Stomach (tissue), 9 donors: ENCODE measurements around the gene SDHAF2. TPM values are rescaled to one million over a fixed set of nuclear protein-coding genes. Genes with fewer than 3 reads are reported as not detected.

Source experiments
- DNase-seq, 2 donors: peaks; one replicate each; pipeline versions ENCODE4 v3.0.0 to v3.0.0-alpha.2; 2013 to 2019
- H3K27ac ChIP-seq, 5 donors: fragments of 200-600 bp in 4 of 5; sonication (generic) in 4 of 5; one replicate each; pipeline ENCODE4 v1.5.1; 2013 to 2019; ENCODE audit warnings: mild to moderate bottlenecking in 1 of 5, moderate library complexity in 1 of 5
- H3K27me3 ChIP-seq, 3 donors: fragments of 200-600 bp; sonication (generic); one replicate each; pipeline ENCODE4 v1.5.1; 2017 to 2019; ENCODE audit warnings: mixed run types in 1 of 3
- H3K36me3 ChIP-seq, 4 donors: fragments of 200-600 bp; sonication (generic); 1 replicate in 3 of 4; 2 replicates in 1 of 4; pipeline ENCODE4 v1.5.1; 2016 to 2019
- H3K4me1 ChIP-seq, 4 donors: fragments of 200-600 bp; sonication (generic); one replicate each; pipeline ENCODE4 v1.5.1; 2016 to 2019
- H3K4me3 ChIP-seq, 4 donors: fragments of 200-600 bp; sonication (generic) in 3 of 4; one replicate each; pipeline ENCODE4 v1.5.1; 2016 to 2019; ENCODE audit warnings: mild to moderate bottlenecking in 1 of 4
- H3K9me3 ChIP-seq, 4 donors: fragments of 200-600 bp; sonication (generic); one replicate each; pipeline ENCODE4 v1.5.1; 2016 to 2019
- CTCF ChIP-seq, 7 experiments: fragments of 450-650 bp in 4 of 7; fragments of 200-600 bp in 3 of 7; sonication (generic) in 3 of 7; IDR thresholded peaks; one replicate each; pipeline ENCODE4 v1.5.1; 2016 to 2019; ENCODE audit warnings: antibody characterized with exemption in 7 of 7, control low read depth in 2 of 7, mild to moderate bottlenecking in 1 of 7
- EP300 ChIP-seq: sonication (generic); formaldehyde crosslinking; IDR thresholded peaks from one replicate; pipeline ENCODE4 v1.6.1; 2017; ENCODE audit warnings: antibody characterized with exemption
- POLR2A ChIP-seq, 4 donors: fragments of 450-650 bp; IDR thresholded peaks; one replicate each; pipeline ENCODE4 v1.6.1; 2016; ENCODE audit warnings: antibody characterized with exemption in 4 of 4, control low read depth in 2 of 4, mild to moderate bottlenecking in 1 of 4, moderate library complexity in 1 of 4
- POLR2AphosphoS5 ChIP-seq, 3 donors: sonication (generic); formaldehyde crosslinking; IDR thresholded peaks; one replicate each; pipeline ENCODE4 v1.6.1; 2016; ENCODE audit warnings: antibody characterized with exemption in 3 of 3
- WGBS, 5 donors: extraction: QIAGEN DNeasy Blood & Tissue Kit in 3 of 5; methylation state at CpG; one replicate each; pipeline versions ENCODE4 v1.1.5 to v1.1.7; 2013 to 2018; 5-methylcytosine and 5-hydroxymethylcytosine counted together
- intact Hi-C: fragments of 100-400 bp; cut with DNase I; formaldehyde crosslinking; loops from one replicate; pipeline ENCODE4 v1.15.1; 2023; ENCODE audit warnings: low total_unique reads
- polyA plus RNA-seq, 3 donors: library from polyadenylated mRNA; stranded (reverse); fragments of 200-250 nt; gene quantifications; one replicate each; pipeline ENCODE4 v1.2.3, GENCODE V29; 2013
- total RNA-seq, 5 donors: library from RNA; depleted of rRNA; stranded (reverse); fragments of >200 nt; gene quantifications; one replicate each; pipeline versions ENCODE4 v1.1.0 to v1.2.3, GENCODE V29; 2014 to 2016
- donor health status: healthy with polysubstance abuse.
- donor health status: Bipolar disorder and iron deficiency.
- donor health status: healthy.

The SDHAF2 gene
- total and polyA plus RNA-seq, 8 donors: 11.6 to 125 (median 42.1) TPM

- no peaks in the 10 kb centered on the region for H3K27me3 ChIP-seq
- intact Hi-C loops: no loop called here
- H3K4me1 ChIP-seq: no peaks in the 10 kb centered on the region
- DNase-seq: no peak
- TF ChIP-seq POLR2A (IDR thresholded peaks at IDR 0.05) (no peak), CTCF (IDR thresholded peaks at IDR 0.05) (no peak), EP300 (no peak)
- WGBS, 5 donors: 66 to 79% (median 73%) methylated on average over 5 of the region's 5 CpGs
- peak overlapping the region in 1 of 5 donors; percentile 0 for H3K27ac ChIP-seq
- peaks cover 64 to 100% (median 90%) of the 10 kb centered on the region in 4 donors for H3K36me3 ChIP-seq
- H3K9me3 ChIP-seq: no peaks in the 10 kb centered on the region
- no peak overlapping the region for H3K4me3 ChIP-seq
These were observed 25.8 kb upstream of the SDHAF2 start for GRCh38 chr11:61404103-61404502.

GRCh38 chr11:61404641-61405040 lies 25.3 kb upstream of the SDHAF2 start:
- H3K27me3 ChIP-seq: no peaks in the 10 kb centered on the region
- H3K36me3 ChIP-seq: peaks cover 69 to 100% (median 93%) of the 10 kb centered on the region in 4 donors
- DNase-seq: no peak
- no peaks in the 10 kb centered on the region for H3K9me3 ChIP-seq
- 76 to 87% (median 81%) methylated on average over 4 of the region's 4 CpGs for WGBS, 5 donors
- intact Hi-C loops: no loop called here
- TF ChIP-seq POLR2A (IDR thresholded peaks at IDR 0.05): no peak
- no peak for TF ChIP-seq CTCF (IDR thresholded peaks at IDR 0.05)
- TF ChIP-seq EP300: no peak
- no peak for TF ChIP-seq POLR2AphosphoS5 (IDR thresholded peaks at IDR 0.05)
- H3K4me3 ChIP-seq: no peak overlapping the region
- H3K27ac ChIP-seq: no peak overlapping the region
- H3K4me1 ChIP-seq: no peaks in the 10 kb centered on the region

- H3K27ac ChIP-seq: no peak overlapping the region
- H3K4me1 ChIP-seq: no peaks in the 10 kb centered on the region
- 86 to 98% (median 95%) methylated on average over 2 of the region's 2 CpGs for WGBS, 5 donors
- H3K4me3 ChIP-seq: no peak overlapping the region
- peaks cover 83 to 100% (median 96%) of the 10 kb centered on the region in 4 donors for H3K36me3 ChIP-seq
- intact Hi-C loops: no loop called here
- H3K9me3 ChIP-seq: no peaks in the 10 kb centered on the region
- TF ChIP-seq POLR2A (IDR thresholded peaks at IDR 0.05) (no peak), POLR2AphosphoS5 (IDR thresholded peaks at IDR 0.05) (no peak), EP300 (no peak), CTCF (IDR thresholded peaks at IDR 0.05) (no peak)
- no peaks in the 10 kb centered on the region for H3K27me3 ChIP-seq
- DNase-seq: no peak
These were observed 23.9 kb upstream of the SDHAF2 start for GRCh38 chr11:61406067-61406466.

- no peak overlapping the region for H3K27ac ChIP-seq
These were observed 22.8 kb upstream of the SDHAF2 start for GRCh38 chr11:61406991-61407728.

More at GRCh38 chr11:61406991-61407728, 22.8 kb upstream of the SDHAF2 start:
- TF ChIP-seq POLR2A (IDR thresholded peaks at IDR 0.05) (no peak), POLR2AphosphoS5 (IDR thresholded peaks at IDR 0.05) (no peak), CTCF (IDR thresholded peaks at IDR 0.05) (no peak), EP300 (no peak)
- no peak for DNase-seq
- H3K9me3 ChIP-seq: no peaks in the 10 kb centered on the region
- peaks cover 94 to 100% (median 100%) of the 10 kb centered on the region in 4 donors for H3K36me3 ChIP-seq
- H3K4me3 ChIP-seq: no peak overlapping the region
- no peaks in the 10 kb centered on the region for H3K4me1 ChIP-seq
- intact Hi-C loops: no loop called here
- H3K27me3 ChIP-seq: no peaks in the 10 kb centered on the region
- 93 to 95% (median 93%) methylated on average over 5 of the region's 5 CpGs for WGBS, 5 donors
